Spleen (tissue), 7 donors: ENCODE measurements around the gene CBY3.
"Not testable (repeated sequence)": the region's sequence is repeated elsewhere in the genome, so short reads cannot be mapped to it uniquely, and the experiment has no call there.

Experiments used
- POLR2A ChIP-seq, 3 donors: fragments of 450-650 bp; IDR thresholded peaks; one replicate each; pipeline ENCODE4 v1.5.1; 2017; ENCODE audit warnings: antibody characterized with exemption in 3 of 3, mild to moderate bottlenecking in 1 of 3
- TF ChIP-seq, protein P1 (sequence below), 11 experiments: fragments of 200-600 bp in 7 of 11; fragments of 450-650 bp in 4 of 11; sonication (generic) in 4 of 11; IDR thresholded peaks in 8 of 11; conservative IDR thresholded peaks in 3 of 11; 1 replicate in 7 of 11; 2 replicates in 4 of 11; pipeline versions ENCODE4 v1.4.0 to v1.8.0; 2016 to 2021; ENCODE audit warnings: antibody characterized with exemption in 11 of 11, inconsistent platforms in 4 of 11, mild to moderate bottlenecking in 1 of 11
- donor health status: DM: no; HTN: no; CAD: no; lungs with moderate emphysema.
- donor health status: DM: no; HTN: no; CAD: no.
- donor health status: DM: no; HTN: no; CAD: no.

DNA sequence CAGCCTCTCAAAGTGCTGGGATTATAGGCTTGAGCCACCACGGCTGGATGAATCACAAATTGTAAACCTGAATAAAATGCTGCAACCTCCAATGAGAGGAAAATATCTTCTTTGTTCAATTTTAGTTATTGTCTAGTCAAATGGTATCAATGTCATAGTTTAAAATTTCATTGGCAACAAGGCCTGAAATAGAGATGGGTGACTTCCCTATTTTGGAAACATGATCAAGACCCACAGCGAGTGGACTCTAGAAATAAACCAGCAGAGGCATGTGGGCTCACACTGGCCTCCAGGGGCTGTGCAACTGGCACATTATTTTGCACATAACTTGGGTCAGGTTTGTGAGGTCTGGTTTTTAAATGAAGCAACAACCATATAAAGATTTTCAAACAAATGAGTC is 27.7 kb downstream of the CBY3 start:
- TF ChIP-seq, protein P1, sequence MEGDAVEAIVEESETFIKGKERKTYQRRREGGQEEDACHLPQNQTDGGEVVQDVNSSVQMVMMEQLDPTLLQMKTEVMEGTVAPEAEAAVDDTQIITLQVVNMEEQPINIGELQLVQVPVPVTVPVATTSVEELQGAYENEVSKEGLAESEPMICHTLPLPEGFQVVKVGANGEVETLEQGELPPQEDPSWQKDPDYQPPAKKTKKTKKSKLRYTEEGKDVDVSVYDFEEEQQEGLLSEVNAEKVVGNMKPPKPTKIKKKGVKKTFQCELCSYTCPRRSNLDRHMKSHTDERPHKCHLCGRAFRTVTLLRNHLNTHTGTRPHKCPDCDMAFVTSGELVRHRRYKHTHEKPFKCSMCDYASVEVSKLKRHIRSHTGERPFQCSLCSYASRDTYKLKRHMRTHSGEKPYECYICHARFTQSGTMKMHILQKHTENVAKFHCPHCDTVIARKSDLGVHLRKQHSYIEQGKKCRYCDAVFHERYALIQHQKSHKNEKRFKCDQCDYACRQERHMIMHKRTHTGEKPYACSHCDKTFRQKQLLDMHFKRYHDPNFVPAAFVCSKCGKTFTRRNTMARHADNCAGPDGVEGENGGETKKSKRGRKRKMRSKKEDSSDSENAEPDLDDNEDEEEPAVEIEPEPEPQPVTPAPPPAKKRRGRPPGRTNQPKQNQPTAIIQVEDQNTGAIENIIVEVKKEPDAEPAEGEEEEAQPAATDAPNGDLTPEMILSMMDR (IDR thresholded peaks at IDR 0.05 in 8 of 11, conservative IDR thresholded peaks at IDR 0.05 in 3 of 11) = not testable (repeated sequence)
- not testable (repeated sequence) for TF ChIP-seq POLR2A (IDR thresholded peaks at IDR 0.05)
